Measurements from ENCODE around the gene RMRP.

GRCh38 chr9:35649431-35650340, 8.1 kb downstream of the RMRP start:
- TF ChIP-seq CTCF (IDR thresholded peaks at IDR 0.05; ENCODE audit: poor library complexity) (no peak), EZH2 (IDR thresholded peaks at IDR 0.05; ENCODE audit: borderline replicate concordance) (no peak)
